GM13977 (cell line): ENCODE data around the gene SH3RF3.

Experiments
- DNase-seq: peaks from one replicate; pipeline ENCODE4 v3.0.0; 2012; ENCODE audit warnings: low spot score
- in situ Hi-C: fragments of 300-500 bp; cut with MboI; formaldehyde crosslinking; loops from one replicate; pipeline ENCODE4 v1.12.0; 2022; ENCODE audit warnings: low sequenced_read_pairs, low pct_unique_long_range_greater_than_20kb, mixed read lengths, inconsistent platforms; ENCODE audit not compliant: unreplicated experiment
- TF ChIP-seq, protein P1 (sequence below): IDR thresholded peaks from 2 replicates; pipeline ENCODE4 v1.5.1; 2012; ENCODE audit warnings: mild to moderate bottlenecking, control low read depth; ENCODE audit not compliant: insufficient read depth; ENCODE audit errors: extremely low read depth, missing control alignments

SH3RF3 gene

GRCh38 chr2:109268916-109269315 is 139.9 kb downstream of the SH3RF3 start:
- TF ChIP-seq, protein P1, sequence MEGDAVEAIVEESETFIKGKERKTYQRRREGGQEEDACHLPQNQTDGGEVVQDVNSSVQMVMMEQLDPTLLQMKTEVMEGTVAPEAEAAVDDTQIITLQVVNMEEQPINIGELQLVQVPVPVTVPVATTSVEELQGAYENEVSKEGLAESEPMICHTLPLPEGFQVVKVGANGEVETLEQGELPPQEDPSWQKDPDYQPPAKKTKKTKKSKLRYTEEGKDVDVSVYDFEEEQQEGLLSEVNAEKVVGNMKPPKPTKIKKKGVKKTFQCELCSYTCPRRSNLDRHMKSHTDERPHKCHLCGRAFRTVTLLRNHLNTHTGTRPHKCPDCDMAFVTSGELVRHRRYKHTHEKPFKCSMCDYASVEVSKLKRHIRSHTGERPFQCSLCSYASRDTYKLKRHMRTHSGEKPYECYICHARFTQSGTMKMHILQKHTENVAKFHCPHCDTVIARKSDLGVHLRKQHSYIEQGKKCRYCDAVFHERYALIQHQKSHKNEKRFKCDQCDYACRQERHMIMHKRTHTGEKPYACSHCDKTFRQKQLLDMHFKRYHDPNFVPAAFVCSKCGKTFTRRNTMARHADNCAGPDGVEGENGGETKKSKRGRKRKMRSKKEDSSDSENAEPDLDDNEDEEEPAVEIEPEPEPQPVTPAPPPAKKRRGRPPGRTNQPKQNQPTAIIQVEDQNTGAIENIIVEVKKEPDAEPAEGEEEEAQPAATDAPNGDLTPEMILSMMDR = no peak
- no peak for DNase-seq
- in situ Hi-C loops = no loop called here

GRCh38 chr2:109269706-109270504 is 140.9 kb downstream of the SH3RF3 start:
- in situ Hi-C loops = no loop called here
- TF ChIP-seq, protein P1 = no peak
- no peak for DNase-seq

DNA sequence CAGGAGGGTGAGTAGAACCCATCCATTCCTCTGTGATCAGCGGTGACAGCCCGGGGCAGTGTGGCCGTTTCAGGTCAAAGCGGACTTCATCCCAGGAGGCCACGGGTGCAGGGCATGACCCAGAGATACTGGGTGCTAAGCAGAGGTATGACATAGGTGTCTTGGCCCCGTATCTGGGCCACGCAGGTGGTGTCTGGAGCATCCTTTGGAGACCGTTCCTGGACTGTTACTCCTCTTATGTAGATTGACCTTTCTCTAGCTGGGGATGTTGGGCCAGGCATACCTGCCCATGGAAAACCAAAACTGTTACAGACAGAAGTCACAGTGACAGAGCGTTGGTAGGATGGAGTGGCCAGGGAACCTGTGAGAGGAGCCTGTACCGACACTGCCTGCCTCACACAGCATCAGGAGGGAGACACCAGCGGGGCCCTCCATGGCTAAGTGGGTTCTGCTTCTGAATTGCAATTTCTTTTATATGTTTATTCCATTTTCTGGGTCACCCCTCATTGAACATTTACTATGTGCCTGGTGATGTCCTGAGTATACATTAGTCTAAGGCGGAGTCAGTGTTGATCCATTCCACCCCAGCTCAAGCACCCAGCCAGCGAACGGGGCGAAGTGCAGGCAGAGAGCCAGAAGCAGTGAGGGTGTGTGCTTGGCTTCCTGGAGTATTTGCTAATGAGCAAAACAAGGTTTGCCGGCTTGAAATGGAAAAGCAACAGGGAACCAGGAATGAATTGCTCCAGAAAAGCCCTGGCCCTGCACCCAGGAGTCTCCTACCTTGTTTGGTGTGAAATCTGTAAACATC is 141.7 kb downstream of the SH3RF3 start:
- in situ Hi-C loops = no loop called here

DNA sequence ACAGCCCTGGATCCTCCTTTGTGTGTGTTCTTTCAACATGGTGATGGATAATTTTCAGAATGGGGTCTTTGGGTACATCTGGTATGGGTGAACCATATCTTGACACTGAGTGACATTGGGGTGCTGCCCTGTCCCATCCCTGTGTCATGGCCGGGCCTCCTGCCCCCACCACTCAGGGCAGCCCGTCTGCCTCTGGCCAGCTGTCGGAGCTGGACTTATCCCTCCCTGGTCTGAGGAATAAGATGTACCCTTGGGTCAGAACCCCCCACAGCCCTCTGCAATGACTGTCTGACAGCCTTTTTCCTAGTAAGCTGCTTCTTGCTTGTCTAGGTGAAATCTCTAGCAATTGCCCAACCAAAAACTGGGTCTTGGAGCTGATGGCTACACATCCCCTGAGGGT is 142.9 kb downstream of the SH3RF3 start:
- in situ Hi-C loops = no loop called here
- TF ChIP-seq, protein P1 = no peak
- DNase-seq = no peak

More for the DNA sequence above, 141.7 kb downstream of the SH3RF3 start:
- TF ChIP-seq, protein P1 = no peak
- DNase-seq = no peak

- in situ Hi-C loops = no loop called here
- TF ChIP-seq, protein P1 = no peak
- DNase-seq = no peak
These were observed 143.5 kb downstream of the SH3RF3 start for GRCh38 chr2:109272461-109272860.

- TF ChIP-seq, protein P1 = no peak
- DNase-seq = no peak
- in situ Hi-C loops = loop anchor here (25.0 kb wide), 1 partner anchor 88 kb away; no protein-coding TSS in a partner anchor
These were observed 146.4 kb downstream of the SH3RF3 start for GRCh38 chr2:109275120-109276012.
